GM12878 (cell line): Measurements from ENCODE around the gene SCN5A. TPM values are rescaled to one million over a fixed set of nuclear protein-coding genes. Genes with fewer than 3 reads are reported as not detected.

Source experiments
- EZH2 ChIP-seq: IDR thresholded peaks from 2 replicates; pipeline ENCODE4 v1.6.1; 2012; ENCODE audit warnings: low read depth, mild to moderate bottlenecking, control low read depth, inconsistent platforms, low read length, borderline replicate concordance; ENCODE audit not compliant: control insufficient read depth
- HDGF ChIP-seq: fragments of 450-650 bp; IDR thresholded peaks from 2 replicates; pipeline ENCODE4 v1.6.1; 2016; ENCODE audit warnings: antibody characterized with exemption
- POLR2AphosphoS2 ChIP-seq: IDR thresholded peaks from 2 replicates; pipeline ENCODE4 v1.6.1; 2011; ENCODE audit warnings: low read depth, mild to moderate bottlenecking, low read length, improper control_type of control experiment, moderate library complexity
- polyA plus RNA-seq, 11 experiments: library from polyadenylated mRNA; depleted of rRNA in 4 of 11; unstranded in 6 of 11; stranded (reverse) in 5 of 11; fragments of >200 nt; fragmentation: Nextera tagmentation in 4 of 11; fragmentation: Illumina TruSeq in 1 of 11; extraction: Ambion mirVana in 4 of 11; extraction: Trizol in 1 of 11; gene quantifications; 1 replicate in 1 of 11; 2 replicates in 10 of 11; pipeline versions ENCODE4 v1.2.1 to v1.2.3, GENCODE V29; 2011 to 2016; ENCODE audit warnings: inconsistent platforms in 2 of 11, missing spikeins in 2 of 11, low read depth in 1 of 11
- total RNA-seq, 4 experiments: library from RNA; depleted of rRNA in 3 of 4; stranded (reverse); fragments of >200 nt in 3 of 4; fragmentation: Illumina TruSeq in 1 of 4; extraction: Trizol in 1 of 4; gene quantifications; 2 replicates each; pipeline versions ENCODE4 v1.2.1 to v1.2.3, GENCODE V29; 2013 to 2021
- TF ChIP-seq, protein P1 (sequence below): IDR thresholded peaks from 2 replicates; pipeline ENCODE4 v1.6.1; 2012; ENCODE audit warnings: low read length, inconsistent platforms
- TF ChIP-seq, protein P2 (sequence below): fragments of 150-350 bp; IDR thresholded peaks from 2 replicates; pipeline ENCODE4 v1.6.1; 2016; ENCODE audit warnings: low read depth, low read length
- TF ChIP-seq, protein P3 (sequence below): fragments of 450-650 bp; IDR thresholded peaks from 2 replicates; pipeline ENCODE4 v1.6.1; 2017; ENCODE audit warnings: borderline replicate concordance
- TF ChIP-seq, protein P4 (sequence below): IDR thresholded peaks from 2 replicates; pipeline ENCODE4 v1.6.1; 2011; ENCODE audit warnings: borderline replicate concordance, low read depth, mild to moderate bottlenecking, moderate library complexity, mixed read lengths, low read length; ENCODE audit not compliant: insufficient read depth; ENCODE audit errors: extremely low read length

The SCN5A gene
- total and polyA plus RNA-seq, 10 of the 15 experiments (the other 5 are each of a cell fraction or from before 2014, with no cell fraction given): not detected

DNA sequence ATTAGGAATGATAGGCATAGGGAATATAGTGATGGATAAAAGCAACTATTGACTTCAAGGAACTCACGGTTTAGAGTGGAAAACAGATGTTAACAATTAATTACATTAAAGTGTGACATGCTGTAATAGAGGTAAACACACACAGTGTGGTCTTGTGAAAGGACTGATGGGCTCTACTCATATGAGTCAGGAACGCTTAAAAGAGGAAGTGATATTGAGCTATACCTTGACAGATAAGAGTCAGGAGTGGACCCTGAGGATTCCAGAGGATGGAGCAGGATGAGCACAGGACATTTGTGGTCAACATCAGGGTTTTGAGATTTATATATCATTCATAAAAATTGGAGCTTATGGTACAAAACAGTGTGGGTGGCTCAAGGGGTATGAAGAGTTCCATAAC is 142.4 kb downstream of the SCN5A start (continued):
- TF ChIP-seq, protein P1, sequence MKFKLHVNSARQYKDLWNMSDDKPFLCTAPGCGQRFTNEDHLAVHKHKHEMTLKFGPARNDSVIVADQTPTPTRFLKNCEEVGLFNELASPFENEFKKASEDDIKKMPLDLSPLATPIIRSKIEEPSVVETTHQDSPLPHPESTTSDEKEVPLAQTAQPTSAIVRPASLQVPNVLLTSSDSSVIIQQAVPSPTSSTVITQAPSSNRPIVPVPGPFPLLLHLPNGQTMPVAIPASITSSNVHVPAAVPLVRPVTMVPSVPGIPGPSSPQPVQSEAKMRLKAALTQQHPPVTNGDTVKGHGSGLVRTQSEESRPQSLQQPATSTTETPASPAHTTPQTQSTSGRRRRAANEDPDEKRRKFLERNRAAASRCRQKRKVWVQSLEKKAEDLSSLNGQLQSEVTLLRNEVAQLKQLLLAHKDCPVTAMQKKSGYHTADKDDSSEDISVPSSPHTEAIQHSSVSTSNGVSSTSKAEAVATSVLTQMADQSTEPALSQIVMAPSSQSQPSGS: 0 out of 2 replicates have a peak, but pooled peaks have one; percentile 36
- TF ChIP-seq, protein P2, sequence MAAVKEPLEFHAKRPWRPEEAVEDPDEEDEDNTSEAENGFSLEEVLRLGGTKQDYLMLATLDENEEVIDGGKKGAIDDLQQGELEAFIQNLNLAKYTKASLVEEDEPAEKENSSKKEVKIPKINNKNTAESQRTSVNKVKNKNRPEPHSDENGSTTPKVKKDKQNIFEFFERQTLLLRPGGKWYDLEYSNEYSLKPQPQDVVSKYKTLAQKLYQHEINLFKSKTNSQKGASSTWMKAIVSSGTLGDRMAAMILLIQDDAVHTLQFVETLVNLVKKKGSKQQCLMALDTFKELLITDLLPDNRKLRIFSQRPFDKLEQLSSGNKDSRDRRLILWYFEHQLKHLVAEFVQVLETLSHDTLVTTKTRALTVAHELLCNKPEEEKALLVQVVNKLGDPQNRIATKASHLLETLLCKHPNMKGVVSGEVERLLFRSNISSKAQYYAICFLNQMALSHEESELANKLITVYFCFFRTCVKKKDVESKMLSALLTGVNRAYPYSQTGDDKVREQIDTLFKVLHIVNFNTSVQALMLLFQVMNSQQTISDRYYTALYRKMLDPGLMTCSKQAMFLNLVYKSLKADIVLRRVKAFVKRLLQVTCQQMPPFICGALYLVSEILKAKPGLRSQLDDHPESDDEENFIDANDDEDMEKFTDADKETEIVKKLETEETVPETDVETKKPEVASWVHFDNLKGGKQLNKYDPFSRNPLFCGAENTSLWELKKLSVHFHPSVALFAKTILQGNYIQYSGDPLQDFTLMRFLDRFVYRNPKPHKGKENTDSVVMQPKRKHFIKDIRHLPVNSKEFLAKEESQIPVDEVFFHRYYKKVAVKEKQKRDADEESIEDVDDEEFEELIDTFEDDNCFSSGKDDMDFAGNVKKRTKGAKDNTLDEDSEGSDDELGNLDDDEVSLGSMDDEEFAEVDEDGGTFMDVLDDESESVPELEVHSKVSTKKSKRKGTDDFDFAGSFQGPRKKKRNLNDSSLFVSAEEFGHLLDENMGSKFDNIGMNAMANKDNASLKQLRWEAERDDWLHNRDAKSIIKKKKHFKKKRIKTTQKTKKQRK: no peak
- TF ChIP-seq, protein P3, sequence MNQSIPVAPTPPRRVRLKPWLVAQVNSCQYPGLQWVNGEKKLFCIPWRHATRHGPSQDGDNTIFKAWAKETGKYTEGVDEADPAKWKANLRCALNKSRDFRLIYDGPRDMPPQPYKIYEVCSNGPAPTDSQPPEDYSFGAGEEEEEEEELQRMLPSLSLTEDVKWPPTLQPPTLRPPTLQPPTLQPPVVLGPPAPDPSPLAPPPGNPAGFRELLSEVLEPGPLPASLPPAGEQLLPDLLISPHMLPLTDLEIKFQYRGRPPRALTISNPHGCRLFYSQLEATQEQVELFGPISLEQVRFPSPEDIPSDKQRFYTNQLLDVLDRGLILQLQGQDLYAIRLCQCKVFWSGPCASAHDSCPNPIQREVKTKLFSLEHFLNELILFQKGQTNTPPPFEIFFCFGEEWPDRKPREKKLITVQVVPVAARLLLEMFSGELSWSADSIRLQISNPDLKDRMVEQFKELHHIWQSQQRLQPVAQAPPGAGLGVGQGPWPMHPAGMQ: no peak
- TF ChIP-seq HDGF (no peak), POLR2AphosphoS2 (no peak), EZH2 (no peak)
- TF ChIP-seq, protein P4, sequence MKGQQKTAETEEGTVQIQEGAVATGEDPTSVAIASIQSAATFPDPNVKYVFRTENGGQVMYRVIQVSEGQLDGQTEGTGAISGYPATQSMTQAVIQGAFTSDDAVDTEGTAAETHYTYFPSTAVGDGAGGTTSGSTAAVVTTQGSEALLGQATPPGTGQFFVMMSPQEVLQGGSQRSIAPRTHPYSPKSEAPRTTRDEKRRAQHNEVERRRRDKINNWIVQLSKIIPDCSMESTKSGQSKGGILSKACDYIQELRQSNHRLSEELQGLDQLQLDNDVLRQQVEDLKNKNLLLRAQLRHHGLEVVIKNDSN: no peak
